GM18907 (cell line): ENCODE data around the gene TUBB2B.
"Not testable (repeated sequence)": the region's sequence is repeated elsewhere in the genome, so short reads cannot be mapped to it uniquely, and the experiment has no call there.

ENCODE experiments used
- ATAC-seq: cut with Tn5 transposase; IDR thresholded peaks from one replicate; pipeline ENCODE4 v1.9.1; 2021; ENCODE audit warnings: mild to moderate bottlenecking, moderate library complexity; ENCODE audit not compliant: unreplicated experiment

TUBB2B gene

DNA sequence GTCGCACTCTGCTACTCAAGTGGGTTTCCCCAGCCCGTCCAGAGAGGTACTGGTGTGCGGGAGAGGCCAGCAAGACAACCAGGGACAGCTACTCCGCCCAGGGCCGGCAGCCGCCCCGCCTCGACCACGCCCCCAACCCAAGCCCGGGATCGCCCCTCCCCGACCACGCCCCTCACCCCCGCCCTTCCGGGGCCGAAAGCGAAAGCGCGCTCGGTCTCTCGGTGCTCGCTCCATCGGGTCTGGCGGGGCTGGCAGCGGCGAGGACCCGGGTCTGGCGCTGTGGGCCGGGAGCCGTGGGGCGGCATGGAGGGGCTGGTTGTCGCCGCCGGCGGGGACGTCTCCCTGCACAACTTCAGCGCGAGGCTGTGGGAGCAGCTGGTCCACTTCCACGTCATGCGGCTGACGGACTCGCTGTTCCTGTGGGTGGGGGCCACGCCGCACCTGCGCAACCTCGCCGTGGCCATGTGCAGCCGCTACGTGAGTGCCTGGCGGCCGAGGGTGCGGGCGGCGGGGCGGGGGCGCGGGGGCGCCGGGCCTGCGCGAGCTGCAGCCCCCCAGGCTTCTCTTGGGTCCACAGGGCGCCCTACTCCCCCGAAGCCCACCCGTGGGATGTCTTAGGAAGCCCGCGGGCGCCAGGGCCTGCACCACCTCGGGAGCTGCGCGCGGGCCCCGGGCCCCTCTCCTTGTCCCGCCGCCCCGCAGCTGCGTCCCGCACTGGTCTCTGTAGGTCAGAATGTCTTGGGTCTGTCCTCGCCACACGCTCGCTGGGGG is 31.5 kb upstream of the TUBB2B start, which contains the start of gene PSMG4:
TSS of gene PSMG4 (plus strand) at position 228 of the 771 bp plus-strand sequence. CDS start at position 304, 76 bp downstream.
- peak; percentile 83 for ATAC-seq

DNA sequence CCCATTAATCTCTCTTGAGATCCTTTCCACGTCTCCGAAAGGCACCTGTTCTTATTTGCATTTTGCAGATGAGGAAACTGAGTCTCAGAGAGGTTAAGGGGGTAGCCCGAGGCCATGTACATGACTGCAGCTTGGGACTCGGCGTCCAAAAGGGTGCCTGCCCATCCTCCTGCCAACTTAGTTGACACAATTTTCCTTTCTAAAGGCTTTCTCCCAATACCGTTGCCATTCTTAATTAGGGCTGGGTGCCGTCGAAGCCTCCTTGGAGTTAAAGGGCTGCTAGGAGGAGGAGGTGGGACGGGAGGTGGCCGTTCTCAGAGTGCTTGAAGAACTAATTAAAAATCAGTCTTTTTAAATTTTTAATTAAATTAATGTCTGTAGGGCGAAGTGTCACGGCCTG is 30.7 kb upstream of the TUBB2B start:
- no peak for ATAC-seq

DNA sequence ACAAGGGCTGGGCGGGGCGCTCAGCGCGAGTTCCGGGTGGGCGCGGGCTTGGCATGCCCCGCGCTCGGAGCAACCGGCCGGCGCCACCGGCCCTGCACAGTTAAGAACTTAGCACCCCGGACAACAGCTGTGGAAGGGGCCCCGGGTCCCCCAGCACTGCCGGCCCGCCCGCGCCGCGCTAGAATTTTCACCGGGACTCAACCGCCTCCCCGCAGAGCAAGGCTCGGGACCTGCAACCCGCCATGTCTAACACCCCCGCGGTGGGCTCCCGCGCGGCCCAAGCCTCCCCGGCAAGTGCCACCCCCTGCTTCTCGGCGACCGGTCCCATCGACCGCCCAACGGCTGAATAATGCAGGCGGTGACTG is 26.1 kb upstream of the TUBB2B start:
- no peak for ATAC-seq

- ATAC-seq: no peak
Measured at GRCh38 chr6:3252861-3253596, 25.6 kb upstream of the TUBB2B start.

DNA sequence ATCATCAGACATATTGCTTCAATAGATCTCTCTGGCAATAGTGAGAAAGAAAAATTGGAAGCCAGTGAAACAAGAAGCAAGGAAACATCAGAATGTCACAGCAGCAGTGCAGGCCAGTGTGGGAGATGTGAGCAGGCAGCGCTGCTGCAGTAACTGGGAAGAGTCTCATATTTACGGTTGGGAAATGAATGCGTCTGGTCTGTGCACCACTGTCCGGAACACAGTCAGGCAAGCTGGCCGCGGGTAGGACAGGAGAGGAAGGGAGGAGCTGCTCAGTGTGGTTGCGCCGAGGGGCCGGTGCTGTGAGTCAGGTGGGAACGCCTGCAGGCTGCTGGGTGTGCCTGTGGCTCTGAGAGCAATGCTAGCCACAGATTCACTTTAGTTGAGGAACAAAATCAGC is 24.9 kb upstream of the TUBB2B start:
- no peak for ATAC-seq

- ATAC-seq: peak; percentile 76
Measured at GRCh38 chr6:3251462-3252314, 24.2 kb upstream of the TUBB2B start.

- ATAC-seq: no peak
Measured at GRCh38 chr6:3250231-3250675, 22.8 kb upstream of the TUBB2B start.

DNA sequence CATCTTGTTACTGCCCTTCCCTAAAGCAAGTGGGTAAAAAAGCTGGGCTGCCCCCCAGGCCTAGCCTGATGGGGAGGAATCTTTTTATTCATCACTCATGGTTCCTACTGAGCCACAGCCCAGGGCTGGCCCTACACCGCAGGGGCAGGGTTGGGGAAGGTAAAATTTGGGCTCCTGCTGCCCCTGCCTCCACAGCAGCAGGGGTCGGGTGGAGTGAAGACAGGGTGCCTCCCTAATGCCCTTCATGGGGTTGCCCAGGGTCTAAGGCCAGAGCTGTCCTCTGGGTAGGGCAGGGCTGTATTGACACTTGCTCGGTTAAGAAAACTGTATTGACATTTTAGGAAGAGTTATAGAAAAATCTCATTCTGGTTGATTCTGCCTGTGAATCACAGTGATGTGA is 22.4 kb upstream of the TUBB2B start:
- no peak for ATAC-seq

GRCh38 chr6:3247255-3248146 is 20.0 kb upstream of the TUBB2B start:
- no peak for ATAC-seq

DNA sequence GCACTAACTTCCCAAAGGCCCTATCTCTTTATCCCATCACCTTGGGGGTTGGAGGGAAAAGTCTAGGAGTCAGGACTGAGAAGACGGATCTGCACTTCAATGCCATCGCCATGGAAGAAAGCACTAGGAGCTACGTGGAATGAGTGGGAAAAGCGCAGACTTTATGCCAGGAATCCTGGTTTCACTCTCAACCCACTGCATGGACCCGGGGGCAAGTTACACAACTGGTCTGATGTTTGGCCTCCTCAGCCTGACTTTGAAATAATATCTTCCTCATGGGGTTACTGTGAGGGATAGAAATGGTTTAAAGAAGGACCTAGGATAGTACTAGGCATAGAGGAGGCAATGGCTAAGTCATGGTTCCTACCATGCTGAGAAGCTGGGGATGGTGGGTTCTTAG is 17.8 kb upstream of the TUBB2B start:
- no peak for ATAC-seq

- ATAC-seq: not testable (repeated sequence)
Measured at GRCh38 chr6:3244832-3245161, 17.3 kb upstream of the TUBB2B start.

GRCh38 chr6:3244003-3244831 is 16.8 kb upstream of the TUBB2B start:
- ATAC-seq: no peak

- no peak for ATAC-seq
Measured at GRCh38 chr6:3242768-3243167, 15.3 kb upstream of the TUBB2B start.

DNA sequence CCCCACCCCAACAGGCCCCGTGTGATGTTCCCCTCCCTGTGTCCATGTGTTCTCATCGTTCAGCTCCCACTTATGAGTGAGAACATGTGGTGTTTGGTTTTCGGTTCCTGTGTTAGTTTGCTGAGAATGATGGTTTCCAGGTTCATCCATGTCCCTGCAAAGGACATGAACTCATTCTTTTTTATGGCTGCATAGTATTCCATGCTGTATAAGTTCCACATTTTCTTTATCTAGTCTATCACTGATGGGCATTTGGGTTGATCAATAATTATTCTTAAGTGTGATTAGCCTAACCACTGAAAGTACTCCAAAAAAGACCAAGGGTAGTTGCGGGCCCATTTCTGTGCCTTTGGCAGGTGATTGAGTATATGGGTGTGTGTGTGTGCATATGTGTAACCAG is 14.3 kb upstream of the TUBB2B start:
- ATAC-seq: not testable (repeated sequence)

GRCh38 chr6:3240595-3240994 is 13.1 kb upstream of the TUBB2B start:
- ATAC-seq: no peak

DNA sequence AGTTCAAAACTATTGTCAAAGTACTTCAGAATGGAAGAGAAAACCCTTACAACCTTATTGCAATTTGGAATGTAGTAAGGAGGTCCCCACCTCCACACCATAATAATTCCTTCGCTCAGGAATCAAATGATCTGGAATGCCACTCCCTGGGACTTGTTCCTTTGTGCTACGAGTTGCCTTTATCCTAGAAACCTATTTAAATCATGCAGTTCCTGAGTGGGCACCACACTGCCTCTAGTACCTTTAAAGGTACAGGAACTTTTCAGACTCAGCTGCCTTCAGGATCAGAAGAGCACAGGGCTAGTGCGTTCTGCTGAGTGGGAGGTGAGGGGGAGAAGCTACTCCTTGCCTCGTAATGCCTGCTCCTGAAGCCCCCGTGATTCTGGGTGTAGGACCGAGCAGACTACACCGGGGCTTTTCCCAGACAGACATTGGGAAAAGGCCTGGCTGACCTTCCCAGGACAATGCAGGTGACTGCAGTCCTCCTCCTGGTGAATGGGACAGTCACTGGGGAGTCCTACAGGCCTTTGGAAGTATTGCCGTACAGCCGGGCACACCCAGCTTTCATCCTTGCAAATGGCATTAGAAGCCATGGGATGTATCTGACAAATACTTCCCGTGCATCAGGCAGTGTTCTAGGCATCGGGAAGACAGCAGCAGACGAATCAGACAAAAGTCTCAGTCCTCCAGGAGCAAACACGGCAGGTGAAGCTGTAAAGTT is 11.8 kb upstream of the TUBB2B start:
- no peak for ATAC-seq

DNA sequence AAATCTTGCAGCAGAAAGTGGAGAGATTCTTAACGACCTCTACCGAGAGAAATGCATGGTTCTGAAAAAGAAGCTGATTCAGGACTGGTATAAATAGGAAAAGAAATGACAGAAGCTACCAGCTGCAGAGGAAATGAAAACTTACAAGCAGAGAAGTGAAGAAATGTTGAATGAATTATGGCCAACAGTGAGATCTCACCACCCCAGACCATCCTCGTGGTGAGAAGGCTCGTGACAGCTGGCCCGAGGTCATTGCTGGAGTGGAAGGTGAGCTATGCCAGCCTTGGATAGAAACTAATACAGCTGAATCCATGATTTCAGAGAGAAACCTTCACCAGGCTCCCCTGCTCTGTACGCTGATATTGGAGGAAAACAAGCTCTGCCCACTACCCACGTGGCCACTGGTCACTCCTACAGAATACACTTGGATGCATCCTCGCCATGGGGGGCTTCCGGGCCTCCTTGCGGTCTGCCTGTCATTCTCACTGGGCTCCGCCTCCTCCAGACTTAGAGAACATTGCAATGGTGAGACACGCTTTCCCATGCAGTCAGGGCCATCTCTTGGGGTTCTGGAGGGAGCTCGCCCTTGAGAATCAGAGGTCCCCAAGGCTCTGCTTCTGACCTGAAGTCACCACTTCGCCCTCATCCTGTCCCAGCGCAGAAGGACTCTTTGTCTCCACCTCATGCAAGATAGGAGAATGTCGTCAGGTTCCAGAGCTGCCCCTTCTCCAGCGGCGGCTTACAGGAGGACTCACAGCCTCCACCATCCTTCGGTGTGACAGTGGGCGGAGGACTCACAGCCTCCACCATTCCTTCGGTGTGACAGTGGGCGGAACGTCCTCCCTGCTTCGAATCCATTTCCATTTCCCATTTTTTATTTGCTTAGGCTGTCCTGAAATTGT is 10.6 kb upstream of the TUBB2B start:
- ATAC-seq: no peak

- no peak for ATAC-seq
Measured at GRCh38 chr6:3236005-3236404, 8.6 kb upstream of the TUBB2B start.
